HG03558 (cell line): Measurements from ENCODE around the gene FARP1.
A peak's percentile ranks its signal among the peaks of the same experiment; 100 is the strongest.

Experiments
- ATAC-seq: cut with Tn5 transposase; IDR thresholded peaks from one replicate; pipeline ENCODE4 v1.9.1; 2021; ENCODE audit warnings: moderate number of reproducible peaks; ENCODE audit not compliant: unreplicated experiment; ENCODE audit errors: extremely low read depth

The FARP1 gene, protein sequence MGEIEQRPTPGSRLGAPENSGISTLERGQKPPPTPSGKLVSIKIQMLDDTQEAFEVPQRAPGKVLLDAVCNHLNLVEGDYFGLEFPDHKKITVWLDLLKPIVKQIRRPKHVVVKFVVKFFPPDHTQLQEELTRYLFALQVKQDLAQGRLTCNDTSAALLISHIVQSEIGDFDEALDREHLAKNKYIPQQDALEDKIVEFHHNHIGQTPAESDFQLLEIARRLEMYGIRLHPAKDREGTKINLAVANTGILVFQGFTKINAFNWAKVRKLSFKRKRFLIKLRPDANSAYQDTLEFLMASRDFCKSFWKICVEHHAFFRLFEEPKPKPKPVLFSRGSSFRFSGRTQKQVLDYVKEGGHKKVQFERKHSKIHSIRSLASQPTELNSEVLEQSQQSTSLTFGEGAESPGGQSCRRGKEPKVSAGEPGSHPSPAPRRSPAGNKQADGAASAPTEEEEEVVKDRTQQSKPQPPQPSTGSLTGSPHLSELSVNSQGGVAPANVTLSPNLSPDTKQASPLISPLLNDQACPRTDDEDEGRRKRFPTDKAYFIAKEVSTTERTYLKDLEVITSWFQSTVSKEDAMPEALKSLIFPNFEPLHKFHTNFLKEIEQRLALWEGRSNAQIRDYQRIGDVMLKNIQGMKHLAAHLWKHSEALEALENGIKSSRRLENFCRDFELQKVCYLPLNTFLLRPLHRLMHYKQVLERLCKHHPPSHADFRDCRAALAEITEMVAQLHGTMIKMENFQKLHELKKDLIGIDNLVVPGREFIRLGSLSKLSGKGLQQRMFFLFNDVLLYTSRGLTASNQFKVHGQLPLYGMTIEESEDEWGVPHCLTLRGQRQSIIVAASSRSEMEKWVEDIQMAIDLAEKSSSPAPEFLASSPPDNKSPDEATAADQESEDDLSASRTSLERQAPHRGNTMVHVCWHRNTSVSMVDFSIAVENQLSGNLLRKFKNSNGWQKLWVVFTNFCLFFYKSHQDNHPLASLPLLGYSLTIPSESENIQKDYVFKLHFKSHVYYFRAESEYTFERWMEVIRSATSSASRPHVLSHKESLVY

GRCh38 chr13:98142380-98143156 is at the start of gene FARP1:
Gene FARP1 (plus strand): TSS chr13:98143094. CDS start chr13:98213243, 70,149 bp downstream.
- peak; percentile 52 for ATAC-seq

DNA sequence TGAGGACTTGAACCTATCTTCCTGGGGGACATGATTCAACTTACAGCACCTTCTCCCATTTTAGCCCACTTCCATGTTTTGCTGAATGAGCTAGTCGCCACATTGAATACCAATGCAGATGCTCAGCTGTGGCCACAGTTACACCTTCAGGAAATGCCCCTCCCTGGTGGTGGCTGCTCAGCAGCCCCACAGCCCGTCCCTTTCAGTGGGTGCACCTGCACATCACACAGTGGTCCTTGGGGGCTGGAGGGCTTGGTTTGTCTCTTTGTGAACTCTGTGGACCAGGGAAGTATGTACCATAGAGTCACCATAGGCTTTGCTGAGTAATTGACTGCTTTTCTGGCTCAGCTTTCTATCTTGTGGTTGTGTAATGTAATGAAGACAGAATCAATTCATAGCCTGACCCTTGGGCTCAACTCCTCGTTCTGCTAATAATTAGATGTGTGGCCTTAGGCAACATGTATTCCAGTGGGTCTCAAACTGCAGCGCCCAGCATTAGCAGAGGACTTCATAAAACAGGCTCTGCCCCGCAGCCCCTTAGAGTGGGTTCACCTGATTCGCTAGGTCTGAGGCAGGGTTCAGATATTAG is 48.1 kb upstream of the FARP1 start:
- ATAC-seq = no peak

GRCh38 chr13:98096059-98096458 is 46.8 kb upstream of the FARP1 start:
- ATAC-seq = no peak

DNA sequence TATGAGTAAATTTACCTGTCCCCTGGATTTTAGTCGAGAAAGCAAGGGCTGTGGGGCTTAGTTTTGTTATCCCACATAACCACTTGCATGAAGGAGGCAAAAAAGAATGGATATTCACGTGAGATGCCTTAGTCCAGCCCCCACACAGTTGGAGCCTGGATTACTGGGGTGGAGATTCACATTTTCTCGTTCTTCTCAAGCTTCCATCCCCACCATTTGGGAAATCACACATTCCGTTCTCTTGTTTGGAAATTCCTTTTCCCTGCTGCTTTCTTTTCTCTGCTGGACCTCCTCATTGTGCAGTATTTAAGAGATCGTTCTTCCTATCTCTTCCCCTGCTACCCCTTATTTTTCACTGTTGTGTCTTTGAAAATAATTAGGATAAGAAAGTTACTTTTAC is 45.1 kb upstream of the FARP1 start:
- no peak for ATAC-seq

- no peak for ATAC-seq
Measured at GRCh38 chr13:98098516-98098915, 44.4 kb upstream of the FARP1 start.

DNA sequence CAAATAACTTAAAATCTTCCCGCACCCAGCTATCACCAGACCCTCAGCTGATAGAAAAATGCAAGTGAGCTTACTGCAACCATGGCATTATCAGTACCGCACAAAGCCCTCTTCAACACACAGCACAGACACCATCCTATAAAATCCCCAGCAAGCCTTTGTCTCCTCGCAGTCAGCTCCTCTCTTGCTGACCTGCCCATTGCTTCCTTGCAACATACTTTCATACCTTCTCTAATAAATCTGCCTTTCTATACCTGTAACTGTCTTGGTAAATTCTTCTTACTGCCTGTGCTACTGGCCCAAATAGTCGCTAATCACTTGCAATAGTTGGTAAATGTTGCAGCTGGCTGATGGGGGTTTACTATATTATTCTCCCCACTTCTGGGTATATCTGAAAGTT is 43.3 kb upstream of the FARP1 start:
- no peak for ATAC-seq

DNA sequence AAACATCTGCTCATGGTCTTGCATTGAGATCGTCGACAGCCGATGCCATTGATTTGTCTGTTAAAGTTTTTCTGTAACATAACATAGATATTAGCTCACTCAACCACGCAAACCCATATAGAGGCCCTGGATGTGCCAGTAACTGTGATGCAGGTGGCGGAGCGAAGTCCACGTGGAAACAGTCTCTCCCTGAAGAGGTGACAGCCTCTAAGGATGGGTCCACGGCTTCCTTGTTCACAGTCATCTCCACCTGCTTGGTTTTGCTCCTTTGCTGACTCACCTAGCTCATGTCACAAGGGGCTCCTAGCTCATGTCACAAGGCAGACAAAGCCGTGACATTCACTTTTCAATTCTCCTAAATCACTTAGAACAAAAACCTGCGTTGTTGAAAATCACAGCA is 42.4 kb upstream of the FARP1 start:
- ATAC-seq = no peak

DNA sequence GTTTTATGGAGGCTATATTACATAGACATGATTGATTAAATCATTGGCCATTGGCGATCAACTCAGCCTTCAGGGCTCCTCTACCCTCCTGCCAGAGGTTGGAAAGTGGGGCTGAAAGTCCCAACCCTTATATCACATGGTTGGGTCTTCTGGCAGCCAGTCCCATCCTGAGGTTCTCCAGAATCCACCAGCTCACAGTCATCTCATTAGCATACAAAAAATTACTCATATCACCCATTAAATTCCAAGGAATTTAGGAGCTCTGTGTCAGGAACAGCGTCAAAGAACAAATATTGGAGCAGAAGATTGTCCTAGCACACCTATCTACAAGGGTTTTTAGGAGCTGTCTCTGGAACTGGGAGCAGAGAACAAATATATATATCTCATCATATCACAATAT is 39.4 kb upstream of the FARP1 start:
- ATAC-seq = no peak

- ATAC-seq = no peak
Measured at GRCh38 chr13:98103942-98104880, 38.7 kb upstream of the FARP1 start.

GRCh38 chr13:98105929-98106336 is 37.0 kb upstream of the FARP1 start:
- ATAC-seq = no peak

DNA sequence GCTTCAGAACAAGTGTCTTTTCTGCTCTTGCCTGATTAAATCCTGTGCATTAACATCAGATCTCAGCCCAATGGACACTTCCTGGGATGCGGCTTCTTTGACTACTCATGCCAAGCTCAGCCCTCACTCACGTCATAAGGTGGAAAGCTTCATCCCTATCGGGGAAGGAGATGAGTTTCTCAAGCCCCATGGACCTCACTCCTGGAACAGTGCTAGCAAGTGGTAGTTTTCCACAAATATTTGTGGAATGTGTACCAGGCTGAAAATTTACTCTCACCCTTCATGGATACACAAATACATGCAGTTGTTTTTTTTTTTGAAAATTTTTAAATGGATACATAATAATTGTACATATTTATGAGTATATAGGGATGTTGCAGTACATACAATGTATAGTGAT is 34.6 kb upstream of the FARP1 start:
- ATAC-seq = no peak

DNA sequence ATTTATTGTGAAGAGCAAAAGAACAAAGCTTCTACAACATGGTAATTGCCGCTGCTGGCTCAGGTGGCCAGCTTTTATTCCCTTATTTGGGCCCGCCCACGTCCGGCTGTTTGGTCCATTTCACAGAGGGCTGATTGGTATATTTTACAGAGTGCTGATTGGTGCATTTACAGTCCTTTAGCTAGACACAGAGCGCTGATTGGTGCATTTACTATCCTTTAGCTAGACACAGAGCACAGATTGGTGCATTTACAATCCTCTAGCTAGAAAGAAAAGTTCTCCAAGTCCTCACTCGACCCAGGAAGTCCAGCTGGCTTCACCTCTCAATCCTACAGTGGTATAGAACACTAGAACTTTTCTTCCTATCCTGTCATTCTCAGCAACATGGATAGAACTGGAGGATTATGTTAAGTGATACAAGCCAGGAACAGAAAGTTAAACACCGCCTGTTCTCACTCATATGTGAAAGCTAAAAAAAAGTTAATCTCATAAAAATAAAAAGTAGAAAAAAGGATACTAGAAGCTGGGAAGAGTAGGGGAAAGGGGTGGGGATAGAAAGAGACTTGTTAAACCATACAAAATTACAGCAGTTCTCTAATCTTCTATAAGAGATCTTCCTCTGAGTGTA is 33.6 kb upstream of the FARP1 start:
- no peak for ATAC-seq

DNA sequence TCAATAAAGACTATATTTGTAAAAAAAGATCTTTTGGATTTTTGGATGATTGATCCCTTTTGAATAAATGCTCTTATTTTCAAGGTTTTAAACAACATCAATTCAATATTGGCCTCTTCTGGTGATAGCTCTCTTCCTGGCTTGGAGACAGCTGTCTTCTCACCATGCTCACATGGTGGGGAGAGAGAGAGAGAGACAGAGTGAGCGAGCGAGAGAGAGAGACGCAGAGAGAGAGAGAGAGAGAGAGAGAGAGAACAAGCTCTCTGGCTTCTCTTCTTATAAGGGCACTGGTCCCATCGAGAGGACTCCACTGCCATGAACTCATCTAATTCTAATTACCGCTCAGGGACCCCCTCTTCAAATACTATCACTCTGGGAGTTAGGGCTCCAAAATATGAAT is 32.1 kb upstream of the FARP1 start:
- ATAC-seq = no peak

DNA sequence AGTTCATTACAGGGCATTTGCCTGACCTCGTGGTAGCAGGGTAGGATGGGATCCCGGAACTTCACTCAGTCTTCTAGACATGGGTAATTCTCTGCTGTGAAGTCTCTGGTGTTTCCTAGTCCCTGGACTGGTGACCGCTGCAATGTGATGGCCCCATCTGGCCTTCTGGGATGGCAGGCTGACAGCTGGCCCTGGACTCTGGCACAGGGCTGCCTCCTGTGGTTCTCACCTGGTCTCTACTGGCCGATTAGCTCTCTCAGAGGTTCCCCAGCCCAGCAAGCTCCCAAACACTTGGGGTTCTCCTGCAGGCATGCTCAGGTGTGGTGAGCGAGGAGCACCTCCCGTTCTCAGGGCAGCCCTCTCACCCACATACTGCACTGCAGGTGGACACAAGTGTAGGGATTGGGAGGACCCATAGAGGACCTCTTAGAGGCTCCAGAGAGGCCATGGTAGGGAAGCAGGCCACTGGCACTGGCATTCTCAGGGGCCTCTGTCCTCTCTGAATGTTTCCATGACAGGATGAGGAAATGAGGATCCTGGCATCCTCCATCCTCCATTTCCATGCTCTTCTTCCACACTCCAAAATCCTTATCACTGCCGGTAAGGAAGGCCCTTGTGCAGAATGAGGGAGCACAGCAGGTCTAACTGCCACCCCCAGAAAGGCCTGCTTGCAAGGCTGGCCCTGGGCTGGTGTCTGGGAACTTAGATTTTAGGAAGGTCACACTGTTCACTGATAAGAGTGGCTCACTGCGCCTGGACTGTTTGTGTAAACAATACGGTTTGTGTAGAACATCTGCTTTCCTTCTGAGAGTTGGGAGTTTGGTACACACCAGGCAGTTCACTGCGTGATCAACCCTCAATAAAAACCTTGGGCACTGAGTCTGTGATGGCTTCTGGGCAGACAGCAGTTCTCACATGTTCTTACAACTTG is 31.5 kb upstream of the FARP1 start:
- ATAC-seq = no peak

DNA sequence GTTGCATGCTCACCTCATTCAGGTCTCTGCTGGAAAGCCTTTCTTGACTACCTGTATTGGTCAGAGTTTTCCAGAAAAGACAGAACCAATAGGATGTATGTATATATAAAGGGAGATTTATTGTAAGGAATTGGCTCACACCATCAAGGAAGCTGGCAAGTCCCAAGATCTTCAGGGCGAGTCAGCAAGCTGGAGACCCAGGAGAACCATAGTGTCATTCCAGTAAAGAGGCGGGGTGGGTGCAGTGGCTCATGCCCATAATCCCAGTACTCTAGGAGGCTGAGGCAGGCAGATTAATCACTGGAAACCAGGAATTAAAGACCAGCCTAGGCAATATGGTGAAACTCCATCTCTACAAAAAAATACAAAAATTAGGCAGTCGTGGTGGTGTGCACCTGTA is 30.4 kb upstream of the FARP1 start:
- ATAC-seq = no peak

GRCh38 chr13:98118865-98119264 is 24.0 kb upstream of the FARP1 start:
- no peak for ATAC-seq

DNA sequence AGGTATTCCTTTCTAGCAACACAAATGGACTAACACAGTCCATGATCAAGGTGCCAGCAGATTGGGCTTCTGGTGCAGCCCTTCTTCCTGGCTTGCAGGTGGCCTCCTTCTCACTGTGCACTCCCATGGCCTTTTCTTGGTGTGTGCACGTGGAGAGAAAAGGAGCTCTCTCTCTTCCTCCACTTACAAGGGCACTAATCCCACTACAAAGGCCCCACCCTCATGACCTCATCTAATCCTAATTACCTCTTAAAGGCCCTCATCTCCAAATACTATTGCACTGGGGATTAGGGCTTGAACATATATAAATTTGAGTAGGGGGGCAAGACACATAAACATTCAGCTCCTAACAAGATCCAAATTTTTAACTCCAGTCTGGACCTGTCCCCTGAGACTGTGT is 19.7 kb upstream of the FARP1 start:
- ATAC-seq = no peak
